ENCODE measurements around the gene EAPP. TPM values are rescaled to one million over a fixed set of nuclear protein-coding genes. Genes with fewer than 3 reads are reported as not detected.

Gene EAPP
- 10 to 100 TPM; 39.2 to 39.3 TPM for total RNA-seq

GRCh38 chr14:34539407-34540180, at the start of gene EAPP:
Gene EAPP (minus strand): TSS chr14:34539701. CDS start chr14:34539628, 73 bp downstream.

Small RNA genes lying within 50 kb of the gene (small RNA-seq; reads per million reads assigned to genes)
- gene RNU1-27P = 0 reads per million in 2 donors
- gene RNU1-28P = 0 reads per million in 2 donors

Other genes starting within 250 kb of the EAPP start
- gene SPTSSA, start 77.5 kb downstream of the EAPP start, total RNA-seq = 10 to 100 TPM; 36.5 to 64.3 TPM
- gene SNX6, start 90.4 kb upstream of the EAPP start, total RNA-seq = 10 to 100 TPM; 90.2 to 99.9 TPM
- gene CFL2, start 174.9 kb upstream of the EAPP start, total RNA-seq = 10 to 100 TPM; 25.8 to 32.0 TPM

Measured in melanocyte of skin (primary cell).